Measurements from ENCODE around the gene MLXIPL. TPM values are rescaled to one million over a fixed set of nuclear protein-coding genes. Genes with fewer than 3 reads are reported as not detected.
"Not testable (repeated sequence)": the region's sequence is repeated elsewhere in the genome, so short reads cannot be mapped to it uniquely, and the experiment has no call there.

Gene MLXIPL
- total RNA-seq, 1 donor from 2014 or later, result 0.86 TPM

DNA sequence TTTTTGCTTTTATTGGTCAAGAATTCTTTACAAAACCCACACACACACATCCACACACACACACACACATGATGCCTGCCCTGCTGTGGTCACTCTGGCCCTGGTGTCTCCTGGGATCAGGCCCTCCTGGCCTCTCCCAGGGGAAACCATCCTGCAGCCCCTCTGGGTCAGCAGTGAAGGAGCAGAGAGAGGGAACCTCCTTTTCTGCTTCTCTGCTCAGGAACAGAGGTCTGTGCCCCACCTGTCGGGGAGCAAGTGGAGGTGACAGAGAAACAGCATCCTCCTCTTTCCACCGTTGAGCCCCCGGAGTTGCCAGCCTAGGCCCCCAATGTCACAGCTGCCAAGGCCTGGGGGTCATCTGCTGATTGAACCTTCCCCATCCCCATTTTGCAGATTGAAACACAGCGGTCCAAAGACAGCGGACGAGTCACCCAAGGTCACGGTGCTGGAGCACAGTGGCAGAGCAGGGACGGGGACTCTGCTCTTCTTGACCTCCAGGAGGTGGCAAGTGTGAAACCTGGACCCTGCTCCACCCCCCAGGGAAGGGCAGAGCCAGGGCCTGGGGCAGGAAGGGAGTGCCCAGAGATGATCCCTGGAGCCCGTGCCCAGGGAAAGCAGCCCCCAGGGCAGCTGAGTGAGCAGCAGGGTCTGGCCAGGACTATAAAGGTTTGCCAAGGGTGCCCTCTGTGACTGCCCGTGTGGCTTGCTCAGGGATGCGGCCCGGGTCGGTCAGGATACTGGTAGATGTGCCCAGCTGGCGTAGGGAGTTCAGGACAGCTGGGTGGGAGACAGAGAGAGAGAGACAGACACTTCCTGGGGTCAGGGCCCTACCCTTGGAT lies 30.9 kb downstream of the MLXIPL start:
- no peak overlapping the region for H3K4me3 Mint-ChIP-seq (ENCODE audit: unreplicated experiment)
- H3K27ac Mint-ChIP-seq (ENCODE audit: unreplicated experiment), result no peak overlapping the region
- TF ChIP-seq, protein P1, sequence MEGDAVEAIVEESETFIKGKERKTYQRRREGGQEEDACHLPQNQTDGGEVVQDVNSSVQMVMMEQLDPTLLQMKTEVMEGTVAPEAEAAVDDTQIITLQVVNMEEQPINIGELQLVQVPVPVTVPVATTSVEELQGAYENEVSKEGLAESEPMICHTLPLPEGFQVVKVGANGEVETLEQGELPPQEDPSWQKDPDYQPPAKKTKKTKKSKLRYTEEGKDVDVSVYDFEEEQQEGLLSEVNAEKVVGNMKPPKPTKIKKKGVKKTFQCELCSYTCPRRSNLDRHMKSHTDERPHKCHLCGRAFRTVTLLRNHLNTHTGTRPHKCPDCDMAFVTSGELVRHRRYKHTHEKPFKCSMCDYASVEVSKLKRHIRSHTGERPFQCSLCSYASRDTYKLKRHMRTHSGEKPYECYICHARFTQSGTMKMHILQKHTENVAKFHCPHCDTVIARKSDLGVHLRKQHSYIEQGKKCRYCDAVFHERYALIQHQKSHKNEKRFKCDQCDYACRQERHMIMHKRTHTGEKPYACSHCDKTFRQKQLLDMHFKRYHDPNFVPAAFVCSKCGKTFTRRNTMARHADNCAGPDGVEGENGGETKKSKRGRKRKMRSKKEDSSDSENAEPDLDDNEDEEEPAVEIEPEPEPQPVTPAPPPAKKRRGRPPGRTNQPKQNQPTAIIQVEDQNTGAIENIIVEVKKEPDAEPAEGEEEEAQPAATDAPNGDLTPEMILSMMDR (IDR thresholded peaks at IDR 0.05; ENCODE audit: partially characterized antibody, unreplicated experiment), result no peak
- peaks cover 4% of the 10 kb centered on the region for H3K4me1 Mint-ChIP-seq (ENCODE audit: low read depth, unreplicated experiment)
- H3K36me3 Mint-ChIP-seq (ENCODE audit: unreplicated experiment), result peaks cover 7% of the 10 kb centered on the region
- DNase-seq, result no peak
- peaks cover 9% of the 10 kb centered on the region for H3K9me3 Mint-ChIP-seq (ENCODE audit: unreplicated experiment)
- peaks cover 10% of the 10 kb centered on the region for H3K27me3 Mint-ChIP-seq (ENCODE audit: unreplicated experiment)

DNA sequence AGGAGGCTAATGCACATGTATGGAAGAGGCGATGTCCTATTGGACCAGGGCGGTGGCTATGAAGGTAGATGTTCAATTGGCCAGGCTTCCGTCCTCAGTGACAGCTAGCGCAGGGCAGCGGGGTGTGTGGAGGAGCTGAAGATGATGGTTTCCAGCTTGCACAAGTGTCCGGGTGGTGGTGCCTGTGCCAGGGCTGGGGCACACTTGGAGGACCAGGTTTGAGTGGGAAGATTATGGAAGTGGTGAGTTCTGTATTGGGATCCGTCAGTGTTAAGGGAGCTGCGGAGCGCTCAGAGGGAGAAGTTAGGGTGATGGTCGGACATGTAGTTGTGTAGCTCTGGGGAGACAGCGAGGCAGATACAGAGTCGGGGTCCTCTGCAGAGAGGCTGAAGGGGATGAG lies 37.4 kb downstream of the MLXIPL start:
- TF ChIP-seq, protein P1 (IDR thresholded peaks at IDR 0.05; ENCODE audit: partially characterized antibody, unreplicated experiment), result no peak
- Mint-ChIP-seq H3K9me3 (ENCODE audit: unreplicated experiment) (peaks cover 7% of the 10 kb centered on the region), H3K27ac (ENCODE audit: unreplicated experiment) (no peak overlapping the region), H3K4me3 (ENCODE audit: unreplicated experiment) (no peak overlapping the region), H3K27me3 (ENCODE audit: unreplicated experiment) (peaks cover 9% of the 10 kb centered on the region), H3K36me3 (ENCODE audit: unreplicated experiment) (no peaks in the 10 kb centered on the region), H3K4me1 (ENCODE audit: low read depth, unreplicated experiment) (no peaks in the 10 kb centered on the region)
- no peak for DNase-seq

DNA sequence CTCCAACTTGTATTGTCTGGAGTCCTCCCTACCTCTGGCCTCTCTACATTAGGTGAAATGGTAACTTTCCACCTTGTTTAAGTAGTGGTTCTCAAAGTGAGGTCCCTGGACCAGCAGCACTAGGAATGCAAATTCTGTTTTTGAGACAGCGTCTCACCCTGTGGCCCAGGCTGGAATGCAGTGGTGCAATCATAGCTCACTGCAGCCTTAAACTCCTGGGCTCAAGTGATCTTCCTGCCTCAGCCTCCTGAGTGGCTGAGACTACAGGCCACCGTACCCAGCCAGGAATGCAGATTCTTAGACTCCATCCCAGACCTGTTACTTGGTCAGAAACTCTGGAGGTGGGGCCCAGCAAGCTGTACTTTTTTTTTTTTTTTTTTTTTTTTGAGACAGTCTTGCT lies 39.1 kb downstream of the MLXIPL start:
- Mint-ChIP-seq H3K27me3 (ENCODE audit: unreplicated experiment) (peaks cover 9% of the 10 kb centered on the region), H3K4me3 (ENCODE audit: unreplicated experiment) (no peak overlapping the region), H3K4me1 (ENCODE audit: low read depth, unreplicated experiment) (no peaks in the 10 kb centered on the region), H3K36me3 (ENCODE audit: unreplicated experiment) (no peaks in the 10 kb centered on the region), H3K27ac (ENCODE audit: unreplicated experiment) (no peak overlapping the region), H3K9me3 (ENCODE audit: unreplicated experiment) (peaks cover 3% of the 10 kb centered on the region)
- DNase-seq, result no peak
- TF ChIP-seq, protein P1 (IDR thresholded peaks at IDR 0.05; ENCODE audit: partially characterized antibody, unreplicated experiment), result no peak

DNA sequence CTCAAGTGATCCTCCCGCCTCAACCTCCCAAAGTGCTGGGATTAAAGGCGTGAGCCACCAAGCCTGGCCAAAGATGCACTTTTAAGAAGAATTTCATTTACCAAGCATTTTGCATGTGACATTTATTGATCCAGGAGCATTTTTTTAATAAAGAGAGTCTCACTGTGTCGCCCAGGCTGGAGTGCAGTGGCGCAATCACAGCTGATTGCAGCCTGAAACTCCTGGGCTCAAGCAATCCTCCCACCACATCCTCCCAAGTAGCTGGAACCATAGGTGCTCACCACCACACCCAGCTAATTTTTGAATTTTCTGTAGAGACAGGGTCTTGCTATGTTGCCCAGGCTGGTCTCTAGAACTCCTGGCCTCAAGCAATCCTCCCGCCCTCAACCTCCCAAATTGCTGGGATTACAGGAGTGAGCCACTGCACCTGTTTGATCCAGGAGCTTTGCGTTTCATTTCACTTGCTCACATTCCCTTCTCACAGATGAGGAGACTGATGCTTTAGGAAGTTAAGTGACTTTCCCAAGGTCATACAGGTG lies 41.6 kb downstream of the MLXIPL start:
- Mint-ChIP-seq H3K27me3 (ENCODE audit: unreplicated experiment) (peaks cover 9% of the 10 kb centered on the region), H3K36me3 (ENCODE audit: unreplicated experiment) (no peaks in the 10 kb centered on the region), H3K4me3 (ENCODE audit: unreplicated experiment) (no peak overlapping the region), H3K27ac (ENCODE audit: unreplicated experiment) (no peak overlapping the region), H3K4me1 (ENCODE audit: low read depth, unreplicated experiment) (peaks cover 3% of the 10 kb centered on the region), H3K9me3 (ENCODE audit: unreplicated experiment) (peaks cover 9% of the 10 kb centered on the region)
- DNase-seq, result no peak
- TF ChIP-seq, protein P1 (IDR thresholded peaks at IDR 0.05; ENCODE audit: partially characterized antibody, unreplicated experiment), result no peak

DNA sequence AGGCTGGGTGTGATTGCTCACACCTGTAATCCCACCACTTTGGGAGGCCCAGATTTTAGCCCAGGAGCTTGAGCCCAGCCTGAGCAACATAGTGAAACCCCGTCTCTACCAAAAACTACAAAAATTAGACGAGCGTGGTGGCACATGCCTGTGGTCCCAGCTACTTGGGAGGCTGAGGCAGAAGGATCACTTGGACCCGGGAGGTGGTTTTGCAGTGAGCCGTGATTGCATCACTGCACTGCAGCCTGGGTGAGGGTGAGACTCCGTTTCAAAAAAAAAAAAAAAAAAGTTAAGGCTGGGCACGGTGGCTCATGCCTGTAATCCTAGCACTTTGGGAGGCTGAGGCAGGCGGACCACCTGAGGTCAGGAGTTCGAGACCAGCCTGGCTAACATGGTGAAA lies 43.3 kb downstream of the MLXIPL start:
- DNase-seq; H3K4me3 Mint-ChIP-seq (ENCODE audit: unreplicated experiment); H3K27ac Mint-ChIP-seq (ENCODE audit: unreplicated experiment); H3K4me1 Mint-ChIP-seq (ENCODE audit: low read depth, unreplicated experiment); H3K36me3 Mint-ChIP-seq (ENCODE audit: unreplicated experiment); H3K9me3 Mint-ChIP-seq (ENCODE audit: unreplicated experiment): not testable (repeated sequence)
- H3K27me3 Mint-ChIP-seq (ENCODE audit: unreplicated experiment), result peaks cover 11% of the 10 kb centered on the region
